NCI-H2196 treated with DMSO at 0.1 percent for 48 hours (cell line): ENCODE results near the gene SLC66A3.
"Not testable (repeated sequence)": the region's sequence is repeated elsewhere in the genome, so short reads cannot be mapped to it uniquely, and the experiment has no call there.

ENCODE experiments used
- DNase-seq: peaks from one replicate; lab custom pipeline; 2025; ENCODE audit not compliant: unreplicated experiment; lab: John Stamatoyannopoulos, UW

SLC66A3 gene

DNA sequence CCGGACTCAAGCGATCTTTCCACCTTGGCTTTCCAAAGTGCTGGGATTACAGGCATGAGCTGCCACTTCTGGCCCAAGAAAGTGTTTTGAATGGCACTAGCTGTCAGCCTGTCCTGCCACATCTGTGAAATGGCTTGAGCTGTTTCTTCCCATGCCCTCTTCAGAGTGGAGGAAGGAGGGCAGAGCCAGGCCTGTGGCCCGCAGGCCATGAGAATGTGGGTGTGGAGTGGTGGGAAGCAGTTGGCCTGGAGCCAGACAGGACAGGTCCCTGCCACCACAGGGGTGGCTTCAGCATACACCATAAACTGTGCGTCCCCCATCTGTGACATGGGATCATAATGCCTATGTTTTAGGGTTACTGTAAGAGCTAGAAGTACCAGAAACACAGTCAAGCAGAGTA is 6.5 kb downstream of the SLC66A3 start:
- no peak for DNase-seq

GRCh38 chr2:11163439-11164317 is 8.4 kb downstream of the SLC66A3 start:
- DNase-seq, result no peak

DNA sequence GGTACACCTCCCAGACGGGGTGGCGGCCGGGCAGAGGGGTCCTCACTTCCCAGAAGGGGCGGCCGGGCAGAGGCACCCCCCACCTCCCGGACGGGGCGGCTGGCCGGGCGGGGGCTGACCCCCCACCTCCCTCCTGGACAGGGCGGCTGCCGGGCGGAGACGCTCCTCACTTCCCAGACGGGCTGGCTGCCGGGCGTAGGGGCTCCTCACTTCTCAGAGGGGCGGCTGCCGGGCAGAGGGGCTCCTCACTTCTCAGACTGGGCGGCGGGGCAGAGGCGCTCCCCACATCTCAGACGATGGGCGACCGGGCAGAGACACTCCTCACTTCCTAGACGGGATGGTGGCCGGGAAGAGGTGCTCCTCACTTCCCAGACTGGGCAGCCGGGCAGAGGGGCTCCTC is 9.8 kb downstream of the SLC66A3 start:
- not testable (repeated sequence) for DNase-seq

GRCh38 chr2:11166476-11166875 is 11.2 kb downstream of the SLC66A3 start:
- no peak for DNase-seq

DNA sequence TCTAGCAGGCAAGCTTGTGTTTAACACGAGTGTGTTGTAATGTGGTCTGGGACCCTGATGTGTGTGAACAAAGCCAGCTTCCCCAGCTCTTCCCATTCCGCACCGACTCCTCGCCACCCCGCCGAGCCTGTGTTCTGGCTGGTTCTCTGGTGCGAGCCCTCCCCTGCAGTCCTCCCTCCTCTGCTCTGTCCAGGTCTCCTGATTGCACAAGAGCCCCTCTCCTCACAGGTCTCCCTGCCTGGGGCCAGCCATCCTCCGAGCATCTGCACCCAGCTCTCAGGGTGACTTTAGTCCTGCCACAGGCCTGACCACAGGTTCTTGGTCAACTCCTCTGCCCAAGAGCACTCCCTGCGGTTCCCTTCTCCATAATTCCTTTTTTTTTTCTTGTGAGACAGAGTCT is 13.2 kb downstream of the SLC66A3 start:
- DNase-seq, result no peak

GRCh38 chr2:11169333-11169732 is 14.1 kb downstream of the SLC66A3 start:
- no peak for DNase-seq

- DNase-seq, result no peak
Observed at GRCh38 chr2:11174222-11174621, 19.0 kb downstream of the SLC66A3 start.

GRCh38 chr2:11175293-11175795 is 20.1 kb downstream of the SLC66A3 start:
- no peak for DNase-seq

DNA sequence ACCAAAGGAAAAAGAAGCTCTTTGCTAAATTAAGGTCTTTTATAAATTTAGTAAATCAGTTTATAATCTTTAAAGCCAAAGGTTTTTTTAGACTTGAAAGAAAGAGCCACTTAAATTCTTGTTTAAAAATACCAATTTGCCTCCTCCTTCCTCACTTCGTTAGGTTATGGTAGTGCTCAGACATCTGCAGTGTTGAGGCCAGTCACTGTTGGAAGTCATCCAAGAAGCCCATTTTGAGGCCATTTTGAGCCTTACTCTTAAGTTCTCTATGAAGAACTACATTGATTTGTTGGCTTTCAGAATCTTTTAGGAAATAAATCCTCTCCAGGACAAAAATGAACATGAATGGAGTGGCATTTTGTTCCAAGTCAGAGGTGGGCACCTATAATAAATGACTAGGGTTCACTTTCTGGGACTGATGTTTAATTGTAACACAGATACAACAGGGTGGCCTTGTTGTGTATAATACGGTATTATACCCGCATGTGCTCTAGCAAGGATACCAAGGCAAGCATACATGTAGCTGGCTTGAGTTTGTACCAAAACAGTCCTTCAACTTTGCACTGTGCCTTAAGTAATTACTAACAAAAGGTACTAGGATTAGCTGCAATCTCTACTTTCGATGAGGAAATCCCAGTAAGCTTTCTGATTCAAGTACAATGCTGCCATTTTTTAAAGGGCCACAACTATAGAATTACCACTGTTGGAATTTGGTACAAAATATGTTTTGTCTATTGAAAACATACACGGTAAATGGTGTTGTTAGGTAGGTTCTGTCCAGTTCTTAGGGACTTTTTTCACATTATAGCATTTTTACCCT is 22.8 kb downstream of the SLC66A3 start:
- DNase-seq, result no peak

DNA sequence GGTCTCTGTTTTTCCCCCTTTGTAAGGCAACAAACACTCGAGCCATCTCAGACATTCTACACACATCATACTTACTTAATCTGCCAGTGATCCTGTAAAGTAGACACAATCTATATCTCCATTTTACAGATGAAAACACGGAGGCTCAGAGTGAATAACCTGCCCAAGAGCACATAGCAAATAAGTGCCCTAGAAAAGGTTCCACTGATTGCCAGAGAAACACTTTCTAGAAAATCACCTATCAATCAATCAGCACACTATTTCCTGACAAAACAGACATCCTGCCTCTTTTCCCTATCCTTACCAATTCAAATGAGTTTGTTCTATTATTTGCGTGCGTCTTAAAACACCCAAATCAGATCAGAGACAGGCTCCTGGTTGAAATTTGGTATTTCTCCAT is 23.9 kb downstream of the SLC66A3 start:
- no peak for DNase-seq

DNA sequence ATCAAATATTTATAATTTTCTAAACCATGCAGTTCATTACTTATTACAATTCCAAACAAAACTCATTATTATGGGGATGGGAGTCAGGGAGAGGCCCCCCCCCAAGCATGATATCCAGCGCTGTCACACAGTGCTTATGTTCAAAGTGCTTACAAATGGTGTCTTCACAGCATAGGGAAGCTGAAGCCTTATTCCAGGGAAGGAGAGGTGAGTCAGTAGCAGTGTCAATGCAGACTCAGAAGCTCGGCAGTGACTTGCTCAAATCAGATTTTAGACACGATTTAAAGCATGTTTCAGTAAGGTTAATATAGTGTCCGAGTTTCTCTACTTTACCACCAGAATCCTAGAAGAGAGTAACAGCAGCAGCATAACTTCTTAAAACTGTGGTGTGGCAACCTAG is 24.6 kb downstream of the SLC66A3 start:
- DNase-seq, result no peak

- no peak for DNase-seq
Observed at GRCh38 chr2:11180653-11181052, 25.4 kb downstream of the SLC66A3 start.

- DNase-seq, result no peak
Observed at GRCh38 chr2:11182951-11183350, 27.7 kb downstream of the SLC66A3 start.

DNA sequence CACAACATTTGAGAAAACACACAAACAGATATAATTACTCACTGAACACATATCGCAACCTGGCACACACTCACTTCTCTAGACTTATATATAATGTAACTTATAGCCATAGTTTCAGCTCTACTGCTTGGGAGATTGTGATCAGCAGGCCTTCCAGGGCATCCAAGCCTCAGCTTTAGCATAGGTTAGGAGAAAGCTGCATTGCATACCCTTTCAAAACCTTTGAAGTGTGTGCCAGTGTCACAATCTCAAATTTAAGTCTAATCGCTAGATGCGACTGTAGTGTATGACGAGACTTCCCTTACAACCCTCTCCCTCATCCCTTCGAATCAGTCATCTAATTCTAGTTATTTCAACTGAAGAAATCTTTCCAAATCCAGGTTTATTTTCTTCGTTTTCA is 30.9 kb downstream of the SLC66A3 start:
- DNase-seq, result no peak

GRCh38 chr2:11187083-11187619 is 31.9 kb downstream of the SLC66A3 start:
- DNase-seq, result no peak

DNA sequence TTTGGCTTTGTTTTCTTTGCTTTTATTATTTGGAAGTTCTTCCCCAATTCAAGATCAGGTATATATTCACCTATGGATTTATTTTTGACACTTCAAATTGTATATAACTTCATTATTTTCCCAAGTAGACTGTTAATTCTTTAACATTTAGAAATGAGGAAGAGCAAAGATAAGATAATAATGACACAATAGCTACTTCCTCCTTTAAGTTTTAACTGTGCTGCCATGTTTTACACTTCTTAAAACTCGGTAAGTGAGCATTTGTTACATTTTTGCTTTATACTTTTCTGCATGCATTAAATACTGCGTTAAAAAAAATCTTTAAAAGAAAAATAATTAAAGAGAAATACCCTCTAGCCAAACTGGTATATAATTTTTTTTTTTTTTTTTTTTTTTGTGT is 32.5 kb downstream of the SLC66A3 start:
- no peak for DNase-seq

DNA sequence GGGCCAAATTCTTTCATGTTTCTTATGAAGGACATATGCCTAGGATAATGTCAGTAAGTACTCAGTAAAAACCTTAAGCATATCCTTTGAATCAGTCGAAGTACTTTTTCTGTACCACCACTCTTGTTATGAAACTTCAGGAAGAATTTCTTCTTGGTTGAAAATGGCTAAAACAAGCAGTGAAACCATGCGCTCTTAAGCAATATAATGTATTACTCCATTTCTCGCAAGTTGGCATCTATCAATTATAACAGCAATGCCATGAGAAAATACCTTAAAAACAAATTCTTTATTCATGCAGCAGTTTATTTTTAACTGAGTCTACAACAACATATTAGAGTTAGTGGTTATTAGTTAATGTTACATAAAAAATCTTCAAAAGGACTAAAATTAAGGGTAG is 41.0 kb downstream of the SLC66A3 start:
- no peak for DNase-seq

GRCh38 chr2:11200651-11201050 is 45.4 kb downstream of the SLC66A3 start:
- no peak for DNase-seq

DNA sequence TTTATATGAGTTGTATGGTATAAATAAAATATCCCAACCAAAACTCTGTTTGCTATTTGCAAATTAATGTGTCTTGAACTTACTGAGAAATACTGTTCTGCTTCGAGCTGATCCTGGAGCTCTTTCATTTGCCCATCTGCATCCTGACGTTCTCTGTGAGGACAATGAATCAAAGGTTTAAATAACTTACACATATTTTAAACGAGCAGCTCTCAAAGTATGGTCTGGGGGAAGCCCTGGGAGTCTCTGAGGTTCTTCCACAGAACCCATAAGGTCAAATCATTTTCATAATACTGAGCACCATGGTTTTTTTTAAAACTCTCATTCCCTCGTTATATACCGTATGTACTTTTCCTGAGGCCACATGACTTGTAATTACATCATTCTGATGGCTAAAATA is 46.7 kb downstream of the SLC66A3 start:
- no peak for DNase-seq

DNA sequence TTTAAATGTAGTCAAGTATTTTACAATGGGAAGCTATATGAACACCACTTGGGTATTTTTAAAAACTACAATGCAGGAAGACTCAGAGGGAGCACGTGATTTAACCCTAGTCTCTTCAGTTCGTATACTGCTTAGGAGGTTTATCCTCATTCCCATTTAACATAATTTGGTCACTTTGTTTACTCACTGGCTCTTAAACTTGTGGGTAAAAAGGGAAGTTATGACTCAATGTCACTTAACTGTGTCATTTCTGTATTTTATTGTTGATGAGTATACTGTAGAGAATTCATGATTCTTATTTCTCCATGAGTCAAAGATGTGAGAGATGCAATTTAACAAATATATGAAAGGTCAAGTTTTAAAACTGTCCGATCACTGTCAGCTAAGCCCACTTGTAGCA is 48.2 kb downstream of the SLC66A3 start:
- no peak for DNase-seq

GRCh38 chr2:11208083-11208482 is 52.8 kb downstream of the SLC66A3 start:
- DNase-seq, result no peak

DNA sequence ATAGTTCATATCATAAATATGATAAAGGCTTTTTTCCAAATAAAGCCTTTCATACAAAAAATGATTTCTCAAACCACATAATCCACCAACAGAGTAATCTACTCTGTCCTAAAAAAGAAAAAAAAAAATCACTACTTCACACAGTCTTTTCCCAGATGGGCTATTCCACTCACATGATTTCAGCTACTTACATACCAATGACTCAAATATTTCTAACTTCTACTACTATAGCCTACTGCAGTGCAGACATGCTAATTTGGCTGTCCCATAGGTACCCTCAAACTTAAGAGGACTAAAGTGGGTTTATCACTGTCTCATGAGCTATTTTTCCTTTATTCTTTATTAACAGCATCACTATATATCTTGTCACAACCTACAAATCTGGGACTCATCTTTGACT is 57.4 kb downstream of the SLC66A3 start:
- DNase-seq, result no peak
